ENCODE data around the gene AK1. TPM values are rescaled to one million over a fixed set of nuclear protein-coding genes. Genes with fewer than 3 reads are reported as not detected.

The AK1 gene
- total and polyA plus RNA-seq, 9 of the 15 experiments (the other 6 are each of a cell fraction or from before 2014, with no cell fraction given), result 10.1 to 71.8 (median 39.0) TPM

- TF ChIP-seq FOS (IDR thresholded peaks at IDR 0.05; ENCODE audit: extremely low read depth, insufficient read length) (peak; percentile 90), SMARCA5 (IDR thresholded peaks at IDR 0.05) (peak; percentile 91)
These were observed 9.0 kb upstream of the AK1 start (continued) for GRCh38 chr9:127886401-127886972.

- no peak overlapping the region for H3K4me2 ChIP-seq (ENCODE audit: insufficient read depth, low read length)
- no peak overlapping the region for H2AFZ ChIP-seq (ENCODE audit: low read depth, low read length)
- H3K36me3 ChIP-seq (ENCODE audit: control insufficient read depth, insufficient read depth, low read length), result peaks cover 46% of the 10 kb centered on the region
- WGBS (ENCODE audit: insufficient coverage, low coverage, missing lambda C conversion rate), result 59% methylated on average over 11 of the region's 13 CpGs
- ATAC-seq, result no peak
- peaks cover 0 to 33% of the 10 kb centered on the region in 2 experiments; a peak in 3 of 5 replicates for H3K4me1 ChIP-seq (replicated peaks in 1 of 2; ENCODE audit: control insufficient read depth in 2 of 2, insufficient read depth in 2 of 2, low read length in 2 of 2)
- no peak overlapping the region for H3K27ac ChIP-seq (ENCODE audit: extremely low read depth, low read depth, low read length)
- CTCF ChIA-PET (ENCODE audit: low intra/inter-chr PET ratio), result no interaction called here
- POLR2A ChIA-PET, result interaction anchor here (0.6 to 2.4 kb wide), 5 partner anchors 9 to 274 kb away, joined by 3 to 12 read pairs (median 3); no protein-coding TSS in a partner anchor
- BruUV-seq (replicated peaks), result TSS peak; percentile 28
- H3K79me2 ChIP-seq (ENCODE audit: control insufficient read depth, insufficient read depth, low read length), result no peaks in the 10 kb centered on the region
- H3K4me3 ChIP-seq, result no peak overlapping the region
- TF ChIP-seq EGR1 (conservative IDR thresholded peaks at IDR 0.05) (peak; percentile 25; the same call in 1 of the 2 replicates), ZBTB1 (CRISPR knock-in tag; IDR thresholded peaks at IDR 0.05; ENCODE audit: borderline replicate concordance, low read depth) (no peak), ZFP91 (CRISPR knock-in tag; IDR thresholded peaks at IDR 0.05) (peak; percentile 80)
- intact Hi-C loops (cut with micrococcal nuclease) (no loop called here), in situ Hi-C loops (cut with MboI) (no loop called here)
- no peak for FAIRE-seq
- no peaks in the 10 kb centered on the region for H4K20me1 ChIP-seq (replicated peaks; ENCODE audit: control insufficient read depth, insufficient read depth, low read length)
- H3K9ac ChIP-seq (ENCODE audit: insufficient read depth in 1 of 2, low read depth in 2 of 2, low read length in 2 of 2), result peak overlapping the region in 1 of 2 experiments; percentile 76; a peak in 2 of 4 replicates
- H3K9me3 ChIP-seq (replicated peaks; ENCODE audit: control insufficient read depth, insufficient read depth, low read depth, low read length), result no peaks in the 10 kb centered on the region
- no peaks in the 10 kb centered on the region for H3K9me1 ChIP-seq (ENCODE audit: control insufficient read depth, insufficient read depth, low read length)
- no peak for DNase-seq (ENCODE audit: extremely low read depth in 1 of 4, low spot score in 3 of 4)
- no peaks in the 10 kb centered on the region for H3K27me3 ChIP-seq (ENCODE audit: control insufficient read depth in 2 of 2, insufficient read depth in 2 of 2, low read length in 2 of 2)
These were observed 8.2 kb upstream of the AK1 start for GRCh38 chr9:127885508-127886281.
